Retina (tissue), 1 donor: ENCODE results near the gene TXNDC9.
"Not testable (repeated sequence)": the region's sequence is repeated elsewhere in the genome, so short reads cannot be mapped to it uniquely, and the experiment has no call there.

Experiments
- DNase-seq: peaks from one replicate; pipeline ENCODE4 v3.0.0-alpha.2; 2016

The TXNDC9 gene, protein sequence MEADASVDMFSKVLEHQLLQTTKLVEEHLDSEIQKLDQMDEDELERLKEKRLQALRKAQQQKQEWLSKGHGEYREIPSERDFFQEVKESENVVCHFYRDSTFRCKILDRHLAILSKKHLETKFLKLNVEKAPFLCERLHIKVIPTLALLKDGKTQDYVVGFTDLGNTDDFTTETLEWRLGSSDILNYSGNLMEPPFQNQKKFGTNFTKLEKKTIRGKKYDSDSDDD

DNA sequence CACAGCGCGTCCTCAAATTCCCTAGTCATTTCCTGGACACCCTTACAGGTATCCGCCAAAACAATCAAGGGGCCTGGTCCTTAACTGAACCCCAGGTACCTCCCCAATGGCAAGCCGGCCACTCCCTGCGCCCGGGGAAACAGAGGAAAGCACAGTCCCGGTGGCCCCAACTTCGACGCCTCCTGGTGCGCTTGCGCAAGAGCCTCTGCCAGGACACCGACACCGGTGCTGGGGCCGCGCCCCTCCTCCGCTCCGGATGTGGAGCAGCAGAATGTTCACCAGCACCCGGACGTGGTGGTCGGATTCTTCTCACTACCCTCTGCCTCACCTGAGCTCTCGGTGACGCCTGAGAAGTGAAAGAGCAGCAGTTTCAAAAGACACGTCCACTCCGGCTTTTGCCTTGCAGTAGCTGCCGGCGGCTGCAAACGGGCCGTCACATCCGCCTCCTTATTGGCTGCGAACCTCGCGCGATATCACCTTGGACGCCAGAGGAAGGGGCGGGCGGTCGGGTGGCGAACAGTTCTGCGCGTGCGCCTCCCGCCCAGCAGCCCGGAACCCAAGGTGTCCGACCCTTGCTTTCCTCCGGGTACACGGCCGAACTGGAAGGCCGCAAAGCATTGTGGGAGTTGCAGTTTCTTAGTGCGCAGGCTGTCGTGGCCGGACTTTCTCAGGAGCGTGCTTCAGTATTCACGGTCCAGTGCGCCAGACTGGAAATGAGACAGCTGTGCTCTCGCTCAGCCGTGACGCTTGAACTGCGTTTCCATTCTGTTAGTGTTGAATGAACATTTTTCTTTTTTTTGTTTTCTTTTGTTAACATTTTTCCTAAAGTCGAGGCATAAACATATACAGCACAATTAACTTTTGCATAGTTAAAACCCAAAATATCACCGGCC, at the start of gene TXNDC9:
TXNDC9 (minus strand) TSS at position 423 of the 893 bp plus-strand sequence. CDS start 3,123 bp downstream, outside the sequence.
- peak; percentile 98 for DNase-seq

GRCh38 chr2:99382143-99382542, 46.0 kb upstream of the TXNDC9 start:
- DNase-seq, result no peak

- no peak for DNase-seq
Measured at GRCh38 chr2:99380376-99381010, 44.4 kb upstream of the TXNDC9 start.

- no peak for DNase-seq
Measured at GRCh38 chr2:99377879-99378278, 41.7 kb upstream of the TXNDC9 start.

DNA sequence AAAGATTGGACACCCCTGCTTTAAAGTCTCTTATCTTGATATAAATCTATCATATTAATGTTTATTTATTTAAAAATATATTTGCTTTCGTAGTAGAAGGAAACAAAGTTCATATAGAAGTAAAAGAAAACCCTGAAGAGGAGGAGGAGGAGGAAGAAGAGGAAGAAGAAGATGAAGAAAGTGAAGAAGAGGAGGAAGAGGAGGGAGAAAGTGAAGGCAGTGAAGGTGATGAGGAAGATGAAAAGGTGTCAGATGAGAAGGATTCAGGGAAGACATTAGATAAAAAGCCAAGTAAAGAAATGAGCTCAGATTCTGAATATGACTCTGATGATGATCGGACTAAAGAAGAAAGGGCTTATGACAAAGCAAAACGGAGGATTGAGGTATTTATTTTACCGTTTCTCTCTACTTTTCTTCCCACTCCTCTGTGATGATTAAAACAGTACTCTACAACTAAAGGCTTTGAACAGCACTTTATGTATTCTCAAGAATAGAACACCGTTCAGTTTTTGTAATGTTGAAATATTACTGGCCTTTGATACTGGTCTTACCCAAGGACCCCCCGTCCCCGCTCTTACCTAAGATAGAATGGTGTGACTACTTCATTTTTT, 40.2 kb upstream of the TXNDC9 start:
- no peak for DNase-seq

DNA sequence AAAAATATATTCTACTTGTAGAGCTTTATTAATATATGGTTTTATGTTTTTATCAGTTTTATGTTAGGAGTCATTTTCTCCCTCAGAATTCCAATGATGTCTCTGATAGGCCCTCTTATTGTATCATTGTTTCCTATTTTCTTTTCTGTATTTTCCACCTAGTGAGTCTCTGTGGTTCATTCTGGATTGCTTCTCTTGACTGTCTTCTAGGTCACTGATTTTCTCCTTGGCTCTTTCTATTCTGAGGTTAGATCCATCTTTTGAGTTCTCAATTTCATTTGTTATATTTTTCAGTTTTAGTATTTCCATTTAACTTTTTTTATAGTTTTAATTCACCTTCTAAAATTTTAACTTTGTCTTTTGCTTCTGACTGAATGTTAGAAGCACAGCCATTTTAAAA, 38.6 kb upstream of the TXNDC9 start:
- no peak for DNase-seq

GRCh38 chr2:99373144-99373543, 37.0 kb upstream of the TXNDC9 start:
- DNase-seq, result no peak

GRCh38 chr2:99368854-99369253, 32.7 kb upstream of the TXNDC9 start:
- DNase-seq, result not testable (repeated sequence)

DNA sequence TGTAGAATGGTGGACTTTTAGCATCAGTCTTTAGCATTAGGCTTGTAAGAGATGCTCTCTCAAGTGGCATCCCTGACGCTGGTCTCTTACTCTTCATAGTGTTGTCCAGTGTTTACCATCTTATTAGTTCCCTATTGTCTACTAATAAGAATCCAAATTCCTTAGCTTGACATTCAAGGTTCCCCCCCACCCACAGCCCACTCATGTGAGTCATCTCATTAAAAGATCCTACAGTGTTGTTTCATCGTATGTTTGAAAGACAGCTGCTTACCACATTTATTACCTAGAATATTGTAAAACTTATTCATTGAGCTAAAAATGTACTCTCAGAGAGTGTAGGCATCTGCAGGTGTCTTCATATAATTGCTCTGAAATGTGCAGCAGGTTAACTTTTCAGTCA, 29.5 kb upstream of the TXNDC9 start:
- DNase-seq, result no peak

DNA sequence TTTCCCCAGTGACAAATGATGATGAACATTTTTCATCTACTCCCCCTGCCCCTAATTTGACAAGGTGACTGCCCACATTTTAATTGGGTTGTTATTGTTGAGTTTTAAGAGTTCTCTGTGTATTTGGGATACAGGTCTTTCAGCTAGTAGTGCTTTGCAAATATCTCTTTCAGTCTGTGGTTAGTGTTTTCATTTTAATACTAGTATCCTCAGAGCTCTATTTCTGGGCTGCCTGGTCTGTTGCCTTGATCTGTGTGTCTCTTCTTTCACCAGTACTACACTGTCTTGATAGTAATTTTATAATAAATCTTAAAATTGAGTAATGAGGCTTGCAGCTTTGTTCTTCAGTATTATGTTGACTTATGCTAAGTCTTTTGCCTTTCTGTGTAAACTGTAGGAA, 20.7 kb upstream of the TXNDC9 start:
- no peak for DNase-seq

- not testable (repeated sequence) for DNase-seq
Measured at GRCh38 chr2:99354825-99355224, 18.7 kb upstream of the TXNDC9 start.

- DNase-seq, result no peak
Measured at GRCh38 chr2:99354070-99354469, 17.9 kb upstream of the TXNDC9 start.

DNA sequence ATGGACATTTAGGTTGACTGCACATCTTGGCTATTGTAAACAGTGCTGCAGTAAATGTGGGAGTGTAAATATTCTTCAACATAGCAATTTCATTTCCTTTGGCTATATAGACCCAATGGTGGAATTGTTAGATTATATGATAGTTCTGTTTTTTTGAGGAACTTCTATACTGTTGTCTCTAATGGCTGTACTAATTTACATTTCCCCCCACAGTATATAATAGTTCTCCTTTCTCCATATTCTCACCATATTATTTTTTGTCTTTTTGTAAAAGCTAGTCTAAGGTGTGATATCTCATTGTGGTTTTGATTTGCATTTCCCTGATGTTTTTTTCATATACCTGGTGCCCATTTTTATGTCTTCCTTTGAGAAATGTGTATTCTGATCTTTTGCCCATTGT, 14.1 kb upstream of the TXNDC9 start:
- DNase-seq, result no peak

GRCh38 chr2:99348173-99348572, 12.0 kb upstream of the TXNDC9 start:
- no peak for DNase-seq

DNA sequence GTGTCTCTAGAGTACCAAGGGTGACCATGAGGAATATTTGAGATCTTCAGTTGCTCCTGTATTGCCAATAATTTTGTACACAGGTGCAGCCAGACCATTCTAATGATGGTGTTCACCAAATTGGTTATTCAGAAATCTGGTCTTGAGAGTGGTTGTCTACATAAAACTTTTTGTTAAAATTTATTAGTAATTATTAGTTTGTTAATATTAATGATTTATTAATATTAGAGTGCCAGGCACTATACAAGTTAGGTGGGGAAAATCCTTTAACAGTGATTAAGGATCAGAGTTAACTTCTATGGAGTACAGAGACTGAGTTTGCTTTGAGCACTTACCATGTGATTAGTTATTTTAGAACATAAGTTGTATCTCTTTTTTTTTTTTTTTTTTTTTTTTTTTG, 10.1 kb upstream of the TXNDC9 start:
- no peak for DNase-seq

DNA sequence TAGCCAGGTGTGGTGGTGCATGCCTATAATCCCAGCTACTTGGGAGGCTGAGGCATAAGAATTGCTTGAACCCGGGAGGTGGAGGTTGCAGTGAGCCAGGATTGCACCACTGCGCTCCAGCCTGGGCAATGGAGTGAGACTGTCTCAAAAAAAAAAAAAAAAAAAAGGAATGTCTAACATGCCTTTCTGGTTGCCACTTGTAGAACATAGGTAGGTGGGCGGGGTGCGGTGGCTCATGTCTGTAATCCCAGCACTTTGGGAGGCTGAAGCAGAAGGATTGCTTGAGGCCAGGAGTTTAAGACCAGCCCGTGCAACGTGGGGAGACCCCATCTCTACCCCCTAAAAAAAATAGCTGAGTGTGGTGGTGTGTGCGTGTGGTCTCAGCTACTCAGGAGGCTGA, 9.3 kb upstream of the TXNDC9 start:
- not testable (repeated sequence) for DNase-seq

DNA sequence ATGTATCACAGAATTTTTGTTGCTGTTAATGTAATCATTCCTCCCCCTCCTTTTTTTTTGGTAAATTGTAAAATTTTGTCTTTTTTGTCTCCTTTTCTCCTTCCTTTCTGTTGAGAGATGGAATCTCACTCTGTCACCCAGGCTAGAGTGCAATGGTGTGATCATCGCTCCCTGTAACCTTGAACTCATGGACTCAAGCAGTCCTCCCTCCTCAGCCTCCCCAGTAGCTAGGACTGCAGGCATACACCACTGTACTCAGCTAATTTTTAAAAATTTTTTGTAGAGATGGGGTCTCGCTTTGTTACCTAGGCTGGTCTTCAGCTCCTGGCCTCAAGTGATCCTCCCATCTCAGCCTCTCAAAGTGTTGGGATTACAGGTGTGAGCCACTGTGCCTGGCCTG, 6.4 kb upstream of the TXNDC9 start:
- DNase-seq, result no peak

DNA sequence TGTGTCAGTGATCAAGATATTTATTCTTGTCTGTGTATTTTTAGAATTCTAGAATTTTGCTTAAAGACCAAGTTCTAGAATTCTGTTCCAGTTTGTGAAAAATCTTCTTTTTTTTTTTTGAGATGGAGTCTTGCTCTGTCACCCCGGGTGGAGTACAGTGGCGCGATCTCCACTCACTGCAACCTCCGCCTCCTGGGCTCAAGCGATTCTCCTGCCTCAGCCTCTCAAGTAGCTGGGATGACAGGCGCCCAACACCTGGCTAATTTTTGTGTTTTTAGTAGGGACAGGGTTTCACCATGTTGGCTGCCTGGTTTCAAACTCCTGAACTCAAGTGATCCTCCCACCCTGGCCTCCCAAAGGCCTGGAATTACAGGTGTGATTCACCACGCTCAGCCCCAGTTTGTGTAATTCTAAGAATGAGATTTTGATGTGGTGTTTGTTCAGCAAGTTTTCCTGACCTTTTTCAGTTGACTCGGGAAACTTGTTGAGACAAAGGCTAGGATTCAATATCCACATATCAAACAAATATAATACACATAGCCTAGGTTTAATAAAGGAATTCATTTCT, 4.6 kb upstream of the TXNDC9 start:
- no peak for DNase-seq

- DNase-seq, result no peak
Measured at GRCh38 chr2:99338029-99338585, 2.0 kb upstream of the TXNDC9 start.

DNA sequence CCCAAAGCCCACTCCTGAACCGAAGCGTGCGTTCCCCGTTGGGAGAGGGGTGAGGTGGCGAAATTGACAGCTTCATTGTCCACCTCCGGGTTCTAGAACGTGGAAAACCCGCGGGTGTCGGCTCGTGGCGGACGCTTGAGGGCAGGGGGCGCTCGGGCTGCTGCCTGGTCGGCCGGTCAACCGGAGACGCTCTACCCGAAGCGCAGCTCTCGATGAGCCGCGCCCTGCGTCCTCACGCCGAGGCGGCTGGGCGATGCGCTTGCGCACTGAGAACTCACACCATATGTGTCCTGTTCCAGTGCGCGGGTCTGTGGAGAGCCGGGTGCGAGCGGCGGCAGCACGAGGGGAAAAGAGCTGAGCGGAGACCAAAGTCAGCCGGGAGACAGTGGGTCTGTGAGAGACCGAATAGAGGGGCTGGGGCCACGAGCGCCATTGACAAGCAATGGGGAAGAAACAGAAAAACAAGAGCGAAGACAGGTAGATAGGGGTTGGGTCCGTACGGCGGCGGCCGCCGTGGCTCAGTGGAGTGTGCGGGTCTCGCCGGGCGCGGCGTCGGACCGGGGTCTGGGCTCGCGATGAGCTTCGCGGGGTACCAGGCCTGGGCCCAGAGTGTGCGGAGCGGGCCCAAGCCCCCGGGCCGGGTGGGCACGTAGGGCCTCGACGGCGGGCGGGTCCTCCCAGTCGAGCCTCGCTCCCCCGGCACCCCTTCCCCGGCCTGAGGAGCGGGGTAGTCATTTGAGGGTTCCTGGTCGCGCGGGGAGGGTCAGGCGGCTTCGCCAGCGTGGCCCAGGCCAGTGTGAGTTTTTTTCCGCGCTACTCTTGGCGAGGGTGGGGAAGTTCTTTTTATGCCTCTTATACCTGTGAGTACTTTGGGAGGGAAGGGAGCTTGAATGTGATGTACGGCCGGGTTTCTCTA, 1.2 kb upstream of the TXNDC9 start, which contains the start of gene EIF5B:
EIF5B (plus strand) TSS at position 277 of the 916 bp plus-strand sequence; CDS start at position 443, 166 bp downstream.
- DNase-seq, result peak; percentile 95

GRCh38 chr2:99336804-99337112, 625 bp upstream of the TXNDC9 start:
- no peak for DNase-seq

- DNase-seq, result no peak
Measured at GRCh38 chr2:99325384-99325783, 10.7 kb downstream of the TXNDC9 start.
